SKM-1 (cell line): ENCODE measurements around the gene DAB2.
"Not testable (repeated sequence)": the region's sequence is repeated elsewhere in the genome, so short reads cannot be mapped to it uniquely, and the experiment has no call there.

Experiments
- DNase-seq: peaks from one replicate; lab custom pipeline; 2025; ENCODE audit not compliant: unreplicated experiment; lab: John Stamatoyannopoulos, UW

The DAB2 gene

DNA sequence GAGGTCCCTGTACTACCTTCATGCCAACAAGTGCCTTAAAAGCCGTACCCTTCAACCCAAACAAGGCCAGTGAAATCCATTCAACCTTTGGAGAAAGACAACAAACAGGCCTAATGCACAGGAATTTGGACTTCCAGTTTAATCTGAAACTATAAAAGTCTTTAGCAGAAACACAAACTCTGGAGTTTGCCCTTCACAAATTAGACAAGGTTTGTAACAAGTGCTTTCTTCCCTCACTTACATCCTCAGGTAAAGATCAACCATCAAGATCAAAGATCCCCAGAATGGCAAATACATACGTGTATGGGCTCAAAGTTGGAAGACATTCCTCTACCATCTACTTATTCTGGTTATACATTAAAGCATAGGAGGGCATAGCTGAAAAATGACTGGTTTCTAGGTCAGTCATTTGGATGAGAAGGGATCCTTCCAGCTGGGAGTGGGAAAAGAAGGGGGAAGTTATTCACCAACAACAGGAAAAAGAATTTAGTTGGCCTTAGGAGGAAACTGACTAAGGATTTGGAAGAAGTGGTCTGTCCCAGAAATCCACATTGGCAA is 2.0 kb downstream of the DAB2 start:
- no peak for DNase-seq

DNA sequence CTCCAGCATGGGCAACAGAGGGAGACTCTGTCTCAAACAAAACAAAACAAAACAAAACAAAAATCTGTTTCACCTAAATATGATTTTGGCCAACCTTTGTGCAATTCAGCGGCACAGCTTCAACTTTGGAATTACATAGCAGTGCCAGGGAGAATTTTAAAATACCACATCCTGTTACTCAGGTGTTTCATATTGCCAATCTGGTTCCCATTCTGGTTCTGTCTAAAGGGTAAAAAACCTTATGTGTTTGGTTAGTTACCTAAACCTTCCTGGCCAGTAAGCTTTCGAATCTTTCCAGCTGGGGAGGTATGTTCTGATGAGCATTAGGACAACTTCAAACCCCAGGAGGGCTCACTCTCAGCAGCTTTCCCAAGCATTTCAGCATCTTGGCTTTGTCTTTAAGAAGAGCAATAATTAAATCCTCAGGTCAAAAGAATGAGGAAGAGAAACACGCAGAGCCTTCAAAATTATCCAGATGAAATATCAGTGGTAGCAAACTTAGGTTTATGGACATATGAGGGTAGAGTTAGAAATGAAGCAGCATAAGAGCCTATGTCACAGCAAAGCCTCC is 2.7 kb downstream of the DAB2 start:
- DNase-seq: no peak

DNA sequence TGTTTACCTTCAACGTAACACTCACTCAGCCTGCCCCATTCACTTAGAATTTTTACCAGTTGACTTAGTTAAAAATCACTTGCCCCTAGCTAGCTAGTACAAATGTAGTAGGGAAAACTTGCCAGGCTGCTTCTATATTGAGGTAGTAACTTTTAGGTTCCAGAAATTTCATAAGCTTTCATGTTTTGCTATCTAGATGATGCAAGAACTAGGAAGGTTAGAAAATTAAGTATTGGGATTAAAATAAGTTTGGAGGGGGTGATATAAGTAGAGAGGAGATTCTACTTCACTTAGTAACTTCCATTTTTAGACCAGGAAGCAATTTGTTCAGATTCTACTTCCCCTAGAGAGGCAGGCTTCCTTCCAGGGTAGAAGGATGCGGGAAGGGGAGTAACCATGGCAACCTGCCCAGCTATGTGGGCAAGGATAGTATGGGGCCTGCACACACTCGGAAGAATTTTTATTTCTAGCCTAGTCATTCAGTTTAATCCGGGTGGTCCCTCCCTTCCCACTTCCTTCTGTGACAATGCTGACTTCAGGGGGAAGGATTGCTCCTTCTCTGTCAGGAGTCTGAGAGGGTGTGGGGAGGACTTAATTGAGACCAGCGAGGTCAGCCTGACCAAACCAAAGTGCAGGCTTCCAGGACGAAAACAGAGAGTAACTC is 4.2 kb downstream of the DAB2 start:
- DNase-seq: no peak

DNA sequence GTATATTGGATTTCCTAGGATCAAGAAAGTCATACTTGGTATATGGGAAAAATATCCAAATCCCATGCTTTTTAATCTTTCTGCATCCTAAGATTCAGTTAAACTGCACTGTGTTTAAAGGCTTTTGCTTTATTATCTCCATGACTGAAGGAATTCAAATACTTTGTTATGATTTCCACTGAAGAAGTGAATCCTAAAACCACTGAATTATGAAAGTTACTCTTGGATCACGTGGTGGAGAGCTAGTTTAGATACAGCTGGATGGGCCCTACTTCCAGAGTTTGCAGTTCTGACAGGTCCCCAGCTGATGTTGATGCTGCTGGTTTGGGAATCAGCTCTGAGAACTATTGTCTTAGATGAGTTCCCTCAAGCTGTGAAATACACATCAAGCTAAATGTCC is 5.0 kb downstream of the DAB2 start:
- DNase-seq: no peak

DNA sequence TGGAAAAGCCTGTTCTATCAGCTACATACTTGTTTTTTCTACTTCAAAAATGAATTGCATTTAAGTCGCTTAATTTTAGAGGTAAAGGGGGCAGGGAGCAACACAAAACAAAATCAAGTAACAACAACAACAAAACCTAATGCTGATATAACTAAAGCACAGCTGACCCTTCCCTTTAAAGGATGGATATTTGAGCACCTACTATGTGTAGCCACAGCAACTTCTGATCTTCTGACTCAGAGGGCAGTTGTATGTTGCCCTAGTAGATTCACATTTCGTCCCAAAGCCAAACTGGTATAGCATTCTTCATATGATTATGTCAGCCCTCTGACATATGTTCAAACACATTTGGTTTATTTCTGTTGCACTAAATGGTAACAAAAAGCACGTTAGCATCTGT is 6.8 kb downstream of the DAB2 start:
- no peak for DNase-seq

DNA sequence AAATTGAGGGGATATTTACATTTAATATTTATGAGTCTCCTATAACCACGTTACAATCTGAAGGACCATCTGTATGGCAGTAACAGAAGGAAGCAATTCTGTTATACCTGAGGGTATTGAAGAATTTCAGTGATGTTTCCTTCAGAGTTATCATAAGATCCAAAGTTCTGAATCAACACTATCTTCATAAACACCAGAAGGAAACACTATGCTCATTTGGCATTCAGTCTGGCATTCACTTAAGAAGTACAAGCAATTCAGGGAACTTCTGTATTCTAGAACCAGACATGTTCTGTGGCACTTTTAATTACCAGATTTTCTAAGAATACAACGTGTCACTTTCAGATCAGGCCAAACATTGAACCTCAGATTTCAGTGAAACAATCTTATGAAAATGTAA is 9.6 kb downstream of the DAB2 start:
- no peak for DNase-seq

DNA sequence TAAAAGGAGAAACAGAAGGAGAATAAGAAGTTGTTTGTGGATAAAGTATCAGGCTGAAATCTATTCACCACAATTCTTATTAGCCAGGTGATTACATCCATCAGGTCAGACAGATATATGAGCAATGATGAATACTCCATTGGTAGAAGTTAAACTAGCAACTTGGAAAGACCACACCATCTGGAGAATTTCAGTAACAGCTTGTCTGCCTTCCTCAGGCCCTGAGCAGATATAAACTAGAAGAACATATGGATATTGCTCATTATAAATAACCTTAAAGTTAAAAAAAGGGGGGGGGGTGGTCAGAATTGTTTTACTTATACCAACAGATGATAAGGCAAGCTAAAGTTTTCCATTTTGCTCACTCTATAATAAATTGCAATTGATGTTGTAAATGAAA is 10.4 kb downstream of the DAB2 start:
- DNase-seq: no peak

DNA sequence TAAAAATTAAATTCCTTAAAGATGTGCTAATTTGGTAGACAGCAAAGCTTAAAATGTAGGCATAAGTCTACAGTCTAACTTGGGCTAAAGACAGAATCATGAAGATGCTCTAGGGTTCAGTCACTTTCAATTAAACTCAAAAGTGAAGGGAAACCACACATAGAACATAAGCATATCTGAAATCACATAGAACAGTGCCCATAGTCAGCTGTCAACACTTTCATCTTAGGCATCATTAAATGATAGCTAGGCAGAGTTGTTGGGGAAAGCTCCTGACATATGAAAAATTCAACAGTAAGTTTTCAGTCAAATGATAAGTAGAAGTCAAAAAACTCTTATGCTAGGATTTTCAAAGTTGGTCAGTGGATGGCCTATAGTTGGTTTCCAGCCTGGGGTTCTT is 11.0 kb downstream of the DAB2 start:
- no peak for DNase-seq

DNA sequence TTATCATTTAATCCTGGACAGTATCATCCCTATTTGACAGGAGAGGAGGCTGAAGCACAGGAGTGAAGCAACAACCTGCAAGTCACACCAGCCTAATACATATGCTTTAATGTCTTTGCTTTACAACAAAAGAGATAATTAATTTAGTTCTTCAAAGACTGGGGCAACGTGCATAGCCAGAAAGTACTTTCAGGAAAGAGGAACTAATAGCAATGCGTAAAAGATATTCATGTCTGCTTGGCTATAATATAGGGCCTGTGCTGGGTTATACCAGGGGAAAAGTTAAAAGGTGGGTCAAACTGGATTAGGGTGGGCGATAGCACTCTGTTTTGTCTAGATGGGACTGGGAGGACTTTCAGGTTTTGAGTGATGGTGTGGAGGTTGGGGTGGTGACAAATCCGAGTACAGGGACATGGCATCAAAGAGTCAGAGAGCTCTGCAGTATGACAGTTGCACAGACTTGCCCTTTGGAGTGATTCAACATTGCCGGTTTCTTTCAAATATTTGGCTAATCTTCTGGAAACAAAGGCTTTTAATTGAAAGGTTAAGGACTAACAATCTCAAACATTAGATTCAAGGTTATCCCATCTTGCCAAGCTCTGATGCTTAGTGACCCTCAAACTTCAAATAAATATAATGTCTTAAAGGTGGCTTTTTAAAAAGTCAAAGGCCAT is 11.9 kb downstream of the DAB2 start:
- no peak for DNase-seq

DNA sequence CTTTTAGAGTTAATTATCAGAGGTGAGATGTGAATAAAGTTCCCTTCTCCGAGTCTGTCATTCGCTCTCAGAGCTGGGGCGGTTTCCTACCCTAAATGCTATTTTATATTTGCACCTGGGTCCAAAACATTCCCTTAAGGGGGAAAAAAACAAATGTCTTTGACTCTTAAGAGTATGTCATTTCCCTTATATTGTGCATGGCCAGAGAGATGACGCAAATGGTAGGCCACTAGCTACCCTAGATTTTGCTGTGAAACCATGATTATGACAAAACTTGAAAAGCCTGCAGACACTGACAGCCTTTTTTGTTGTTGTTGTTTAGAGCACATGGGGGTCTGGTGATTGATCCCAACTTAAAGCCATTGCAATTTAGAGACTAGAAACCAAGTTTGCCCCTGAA is 12.8 kb downstream of the DAB2 start:
- no peak for DNase-seq

DNA sequence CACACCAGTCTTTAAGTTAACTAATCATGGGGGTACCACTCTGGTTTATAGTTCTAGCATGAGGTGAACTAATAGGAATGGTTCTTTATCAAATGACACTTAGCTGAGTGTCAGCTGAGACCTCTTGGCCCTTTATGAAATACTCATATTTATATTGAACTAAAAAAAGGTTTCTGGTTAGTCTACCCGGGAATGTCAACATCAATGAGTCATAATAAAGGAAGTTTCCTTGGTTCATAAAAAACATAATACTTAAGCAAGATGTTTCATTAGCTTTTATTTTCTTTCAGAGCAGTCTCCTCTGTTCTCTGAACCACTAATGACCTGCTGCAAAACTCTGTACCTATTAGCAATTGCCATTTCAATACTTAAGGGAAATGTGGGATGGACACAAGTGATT is 13.7 kb downstream of the DAB2 start:
- no peak for DNase-seq

DNA sequence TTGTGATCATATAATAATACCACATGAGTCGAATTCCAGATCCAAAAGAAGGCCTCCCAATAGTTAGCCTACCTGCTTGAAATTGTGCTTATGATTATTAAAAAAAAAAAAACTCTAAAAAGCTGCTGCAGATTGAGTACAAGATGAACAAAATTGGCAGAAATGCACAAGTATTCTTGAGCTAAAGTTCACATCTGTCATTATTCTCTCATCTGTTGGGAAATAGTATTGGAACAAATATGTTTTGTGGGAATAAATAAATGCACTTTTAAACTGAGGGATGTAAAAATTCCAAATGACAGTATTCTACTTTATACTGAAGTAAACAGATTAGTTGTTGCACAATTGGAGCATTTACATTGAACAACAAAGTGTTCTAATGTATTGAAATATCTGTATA is 15.7 kb downstream of the DAB2 start:
- DNase-seq: no peak

DNA sequence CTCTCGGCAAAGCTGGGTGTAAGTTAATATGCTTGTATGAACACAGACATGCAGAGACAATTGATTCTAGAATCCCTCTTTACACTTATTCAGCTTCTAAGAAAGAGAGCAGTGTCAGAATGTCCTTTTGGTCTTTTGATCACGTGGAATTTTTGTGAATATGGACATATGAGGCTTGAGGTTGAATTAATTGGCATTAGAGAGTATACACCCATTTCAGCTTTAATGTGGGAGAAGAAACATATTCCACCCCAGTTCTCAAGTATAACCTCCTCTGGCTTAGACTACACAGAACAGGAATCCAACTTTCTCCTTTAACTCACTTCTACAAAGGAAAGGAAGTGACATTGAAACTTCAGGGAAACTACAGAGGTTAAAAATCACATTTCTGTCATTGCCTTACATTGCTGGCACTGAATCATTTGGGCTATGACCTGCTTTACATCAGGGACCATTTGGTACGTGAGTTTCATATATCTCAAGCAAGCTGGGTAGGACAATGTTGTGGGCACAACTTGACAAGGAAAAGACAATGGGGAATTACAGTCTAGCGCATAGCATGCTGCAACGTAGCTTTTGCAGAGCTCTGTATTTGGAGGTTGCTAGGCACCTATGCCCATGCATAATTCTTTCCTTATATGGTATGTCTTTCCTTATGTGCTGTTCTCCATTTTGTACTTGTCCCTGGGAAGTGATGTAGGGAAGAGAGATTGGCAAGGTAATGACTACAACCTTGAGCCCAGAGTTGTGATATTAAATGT is 19.5 kb downstream of the DAB2 start:
- DNase-seq: no peak

DNA sequence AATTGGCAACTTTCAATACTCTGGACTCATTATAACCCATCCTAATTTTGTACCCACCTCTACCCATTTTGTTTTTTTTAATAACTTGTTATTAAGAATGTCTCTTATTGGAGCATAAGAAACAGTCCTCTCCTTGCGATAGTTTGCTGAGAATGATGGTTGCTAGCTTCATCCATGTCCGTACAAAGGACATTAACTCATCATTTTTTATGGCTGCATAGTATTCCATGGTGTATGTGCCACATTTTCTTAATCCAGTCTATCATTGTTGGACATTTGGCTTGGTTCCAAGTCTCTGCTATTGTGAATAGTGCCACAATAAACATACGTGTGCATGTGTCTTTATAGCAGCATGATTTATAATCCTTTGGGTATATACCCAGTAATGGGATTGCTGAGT is 21.0 kb downstream of the DAB2 start:
- DNase-seq: not testable (repeated sequence)

DNA sequence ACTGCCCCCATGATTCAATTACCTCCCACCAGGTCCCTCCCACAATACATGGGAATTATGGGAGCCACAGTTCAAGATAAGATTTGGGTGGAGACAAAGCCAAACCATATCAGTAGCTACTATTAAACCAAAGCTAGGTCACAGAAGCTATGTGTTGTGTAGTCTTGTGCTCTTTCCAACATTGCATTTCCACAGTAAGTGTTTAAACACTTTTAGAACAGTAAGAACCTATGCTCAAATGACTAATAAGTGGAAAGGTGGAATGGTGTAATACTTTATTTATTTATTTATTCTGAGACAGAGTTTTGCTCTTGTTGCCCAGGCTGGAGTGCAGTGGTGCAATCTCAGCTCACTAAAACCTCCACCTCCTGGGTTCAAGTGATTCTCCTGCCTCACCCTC is 22.6 kb downstream of the DAB2 start:
- not testable (repeated sequence) for DNase-seq

DNA sequence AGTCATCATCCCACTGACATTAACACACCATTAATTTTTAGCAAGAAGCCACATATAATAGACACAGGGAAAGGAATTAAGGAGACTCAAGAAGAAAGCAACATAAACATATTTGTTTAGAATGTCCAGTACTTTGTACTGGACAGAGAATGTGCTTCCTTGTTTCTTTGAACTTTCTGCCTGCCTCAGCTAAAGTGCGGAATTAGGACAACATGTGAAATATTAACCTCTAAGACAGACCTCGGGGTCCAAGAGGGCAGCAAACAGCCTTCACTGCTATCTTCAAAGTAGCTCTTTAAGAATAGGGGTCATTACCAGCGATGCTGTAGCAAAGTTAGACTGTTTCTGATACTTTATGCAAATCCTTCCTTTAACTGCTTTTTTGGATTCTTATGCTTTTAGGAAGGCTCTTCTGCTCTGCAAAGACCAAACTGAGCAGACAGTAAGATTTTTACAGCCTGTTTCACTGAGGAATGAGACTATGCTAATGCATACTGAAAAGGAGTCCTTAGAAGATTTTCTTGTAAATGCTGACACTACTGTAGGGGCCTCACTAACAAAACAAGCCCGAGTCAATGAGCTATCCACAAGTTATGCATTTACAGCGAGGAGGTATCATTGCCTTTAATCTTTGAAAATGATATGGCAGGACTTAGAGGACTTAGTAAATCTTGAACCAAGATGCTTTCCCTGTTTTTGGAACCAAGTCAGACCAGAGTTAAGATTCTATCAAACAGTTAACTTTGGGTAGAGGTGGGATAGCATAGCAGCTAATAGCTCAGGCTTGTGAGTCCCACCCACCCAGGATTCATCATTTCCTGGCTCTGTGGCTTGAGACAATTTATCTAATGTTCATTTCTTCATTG is 23.8 kb downstream of the DAB2 start:
- DNase-seq: no peak

DNA sequence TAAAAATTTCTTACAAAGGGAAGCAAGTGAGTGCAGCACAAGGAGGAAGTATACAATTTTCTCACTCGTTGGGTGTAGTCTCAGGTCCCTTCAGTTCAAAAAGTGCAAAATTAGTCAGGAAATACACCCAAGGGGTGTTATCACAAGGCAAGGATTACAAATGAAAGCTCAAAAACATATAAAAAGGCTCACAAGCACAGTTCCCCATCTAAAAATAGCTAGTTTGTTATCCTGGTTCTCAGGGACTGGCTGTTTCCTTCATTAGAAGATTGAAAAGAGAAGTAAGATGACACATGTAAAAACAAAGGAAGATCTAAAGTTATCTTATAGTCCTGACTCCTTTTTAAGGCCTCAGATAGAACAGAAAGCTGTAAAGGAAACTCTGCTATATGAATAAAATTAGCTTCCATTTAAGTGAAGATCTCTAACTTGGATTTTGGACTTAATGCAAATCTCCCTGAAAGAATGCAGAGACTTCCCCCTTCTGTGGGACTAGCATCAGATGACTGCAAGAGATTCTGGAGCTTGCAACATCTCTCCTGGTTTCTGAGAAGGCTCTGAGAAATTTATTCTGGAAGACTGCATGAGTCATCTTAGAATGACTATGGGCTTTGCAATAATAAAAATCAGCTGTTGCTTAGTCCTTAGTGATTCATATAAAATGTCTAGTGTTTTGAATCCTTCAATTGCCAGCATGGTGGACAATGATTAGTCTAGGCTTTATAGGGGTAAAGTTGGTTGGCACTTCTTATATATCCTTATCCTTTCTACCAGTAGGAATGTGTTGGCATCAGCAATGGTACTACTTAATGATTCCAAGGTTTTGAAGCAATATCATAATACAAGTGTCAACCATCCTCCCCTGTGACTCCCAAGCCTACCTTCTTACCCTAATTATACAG is 25.4 kb downstream of the DAB2 start:
- DNase-seq: peak; percentile 66

DNA sequence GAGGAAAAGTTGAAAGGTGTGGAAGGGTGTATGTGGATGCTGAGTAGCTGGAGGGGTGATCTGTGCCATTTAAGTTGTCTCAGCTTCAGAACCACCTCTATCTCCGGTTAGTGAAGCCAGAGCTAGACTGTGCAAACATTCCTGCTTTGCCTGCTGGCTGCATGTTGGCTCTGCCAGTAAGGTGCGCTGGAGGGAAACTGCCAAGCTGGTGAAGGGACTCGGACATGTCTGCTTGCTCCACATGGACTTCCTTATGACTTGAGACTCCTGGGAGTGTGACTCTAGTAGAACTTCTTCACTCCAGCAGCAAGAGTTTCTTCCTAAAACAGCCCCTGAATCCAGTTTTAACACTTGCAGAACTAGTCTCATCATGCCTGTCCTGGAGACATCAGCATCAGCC is 27.9 kb downstream of the DAB2 start:
- no peak for DNase-seq

DNA sequence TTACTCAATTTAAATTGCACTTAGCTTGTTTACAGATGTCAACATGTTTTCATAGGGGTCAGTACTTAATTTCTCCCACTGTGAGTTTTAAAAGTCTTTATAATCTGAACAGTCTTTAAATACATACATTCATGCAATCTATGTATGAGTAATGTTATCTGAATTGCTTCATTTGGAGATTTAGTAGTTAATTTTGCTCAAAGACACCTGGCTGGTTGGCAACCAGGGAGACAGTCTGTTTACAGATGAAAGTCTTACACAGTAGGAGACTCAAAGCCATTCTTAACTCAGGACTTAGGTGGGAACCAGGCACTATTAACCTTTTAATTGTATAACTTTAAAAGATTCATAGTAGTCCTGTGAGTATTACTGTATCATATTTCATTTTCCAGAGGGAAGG is 29.3 kb downstream of the DAB2 start:
- no peak for DNase-seq

DNA sequence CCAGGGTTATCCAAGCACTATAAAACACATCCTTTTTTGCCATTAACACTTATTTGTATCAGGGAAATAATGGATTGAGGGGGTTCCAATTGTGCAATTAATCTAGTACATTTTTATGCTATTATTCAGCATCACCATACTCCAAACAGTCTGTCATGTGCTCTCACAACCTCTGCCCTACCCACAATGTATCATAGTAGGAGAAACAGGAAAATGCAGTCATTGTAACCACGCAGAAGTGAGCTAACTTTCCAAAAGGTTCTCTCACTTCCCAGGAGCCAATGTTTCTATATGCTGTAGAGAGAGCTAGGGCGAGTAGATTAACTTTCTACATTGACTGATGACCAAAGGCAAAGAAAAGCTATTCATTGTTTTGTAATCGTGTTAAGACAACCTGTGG is 29.8 kb downstream of the DAB2 start:
- no peak for DNase-seq
